GM19025 (cell line): ENCODE results near the gene IRF4.
A peak's percentile ranks its signal among the peaks of the same experiment; 100 is the strongest.

ENCODE experiments used
- ATAC-seq: cut with Tn5 transposase; IDR thresholded peaks from one replicate; pipeline ENCODE4 v1.9.1; 2021; ENCODE audit warnings: mild to moderate bottlenecking, low read depth, moderate library complexity; ENCODE audit not compliant: unreplicated experiment

IRF4 gene

DNA sequence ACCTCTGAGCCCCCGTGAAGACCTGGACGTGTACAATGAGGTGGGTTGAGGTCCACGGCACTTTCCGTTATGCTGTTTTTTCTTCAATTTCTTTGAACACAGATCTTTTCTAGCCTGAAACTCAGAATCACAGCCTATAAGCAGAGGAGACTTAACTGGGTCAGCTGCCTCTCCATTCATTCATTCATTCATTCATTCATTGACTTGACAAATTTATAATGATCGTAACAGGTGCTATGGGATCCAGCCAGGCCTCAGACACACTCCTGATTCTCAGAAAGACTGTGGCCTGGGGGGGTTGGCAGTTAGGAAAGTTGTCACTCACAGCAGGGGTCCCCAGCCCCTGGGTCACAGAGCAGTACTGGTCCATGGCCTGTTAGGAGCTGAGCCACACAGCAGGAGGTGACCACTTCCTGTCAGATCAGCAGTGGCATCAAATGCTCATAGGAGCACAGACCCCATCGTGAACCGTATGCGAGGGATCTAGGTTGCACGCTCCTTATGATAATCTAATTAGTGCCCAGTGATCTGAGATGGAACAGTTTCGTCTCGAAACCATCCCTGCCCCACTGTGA lies 38.6 kb upstream of the IRF4 start:
- ATAC-seq = no peak

DNA sequence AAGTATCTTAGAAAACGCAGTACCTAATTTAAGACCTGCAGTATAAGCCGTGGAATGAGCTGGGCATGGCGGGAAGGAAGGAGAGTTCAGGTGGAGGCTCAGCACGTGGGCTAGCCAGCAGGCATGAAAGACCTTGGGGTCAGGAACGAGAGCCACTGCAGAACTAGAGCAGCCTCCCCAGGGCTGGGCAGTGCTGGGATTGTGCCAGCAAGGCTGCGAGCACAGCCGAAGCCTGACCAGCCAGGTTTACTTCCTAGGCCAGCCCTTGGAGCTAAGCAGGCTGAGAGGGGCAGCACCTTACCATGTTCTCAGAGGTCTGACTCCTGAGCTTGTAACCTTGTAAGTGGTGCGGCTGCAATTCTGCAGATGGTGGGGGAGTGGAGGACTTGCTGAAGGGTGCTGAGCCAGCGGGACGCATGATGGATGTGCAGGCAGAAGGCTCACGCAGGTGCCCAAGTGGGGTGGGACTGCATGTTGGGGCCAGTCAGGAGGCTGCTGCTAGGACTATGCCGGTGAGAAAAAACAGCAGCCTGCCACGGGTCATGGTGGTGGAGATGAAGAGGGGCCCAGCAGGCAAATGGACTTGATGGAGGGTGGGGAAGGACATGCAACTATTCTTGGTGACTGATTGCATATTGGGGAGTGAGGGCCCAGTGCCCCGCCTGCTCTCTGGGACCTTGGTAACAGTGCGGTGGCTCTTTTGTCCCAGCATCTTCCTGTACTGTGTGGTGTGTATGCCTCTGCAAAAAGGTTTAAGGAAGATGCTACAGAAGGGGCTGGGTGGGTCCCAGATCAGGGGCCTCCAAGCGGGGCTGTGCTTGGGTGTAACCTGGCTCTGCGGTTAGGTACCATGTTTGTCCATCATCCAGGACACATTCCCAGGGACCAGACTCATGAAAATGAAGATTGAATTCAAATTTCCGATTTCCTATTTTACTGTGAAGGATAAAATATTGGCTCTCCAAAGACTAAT lies 37.6 kb upstream of the IRF4 start:
- ATAC-seq = no peak

GRCh38 chr6:354631-355280 lies 36.8 kb upstream of the IRF4 start:
- no peak for ATAC-seq

- no peak for ATAC-seq
Observed at GRCh38 chr6:355373-356208, 36.0 kb upstream of the IRF4 start.

GRCh38 chr6:356828-357251 lies 34.7 kb upstream of the IRF4 start:
- peak; percentile 46 for ATAC-seq

DNA sequence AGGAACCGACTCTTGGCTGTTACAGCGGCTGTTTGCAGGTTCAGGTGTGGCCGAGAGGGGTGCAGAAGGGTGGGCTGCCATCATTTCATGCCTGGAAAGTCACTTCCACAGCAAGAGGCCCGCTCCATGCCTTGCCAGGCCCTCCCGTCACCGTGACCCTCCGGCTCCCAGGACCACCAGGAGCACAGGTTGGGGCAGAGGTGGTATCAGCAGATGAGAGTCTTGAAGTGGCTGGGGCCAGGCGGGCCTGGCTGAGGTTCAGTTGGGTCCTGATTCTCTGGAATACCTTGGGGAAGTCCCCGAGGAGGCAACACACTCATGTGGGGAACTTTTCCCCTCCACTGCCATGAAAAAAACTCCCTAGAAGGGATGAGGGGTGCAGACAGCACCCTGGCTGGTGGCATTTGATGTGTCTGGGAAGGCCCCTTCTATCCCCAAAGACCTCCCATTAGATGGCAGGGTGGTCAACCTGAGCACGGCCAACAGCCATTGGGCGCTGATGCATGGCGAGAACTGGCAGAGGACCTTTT lies 34.2 kb upstream of the IRF4 start:
- ATAC-seq = no peak

GRCh38 chr6:357791-358341 lies 33.7 kb upstream of the IRF4 start:
- no peak for ATAC-seq

GRCh38 chr6:358432-358831 lies 33.1 kb upstream of the IRF4 start:
- ATAC-seq = no peak

GRCh38 chr6:358847-359246 lies 32.7 kb upstream of the IRF4 start:
- no peak for ATAC-seq

DNA sequence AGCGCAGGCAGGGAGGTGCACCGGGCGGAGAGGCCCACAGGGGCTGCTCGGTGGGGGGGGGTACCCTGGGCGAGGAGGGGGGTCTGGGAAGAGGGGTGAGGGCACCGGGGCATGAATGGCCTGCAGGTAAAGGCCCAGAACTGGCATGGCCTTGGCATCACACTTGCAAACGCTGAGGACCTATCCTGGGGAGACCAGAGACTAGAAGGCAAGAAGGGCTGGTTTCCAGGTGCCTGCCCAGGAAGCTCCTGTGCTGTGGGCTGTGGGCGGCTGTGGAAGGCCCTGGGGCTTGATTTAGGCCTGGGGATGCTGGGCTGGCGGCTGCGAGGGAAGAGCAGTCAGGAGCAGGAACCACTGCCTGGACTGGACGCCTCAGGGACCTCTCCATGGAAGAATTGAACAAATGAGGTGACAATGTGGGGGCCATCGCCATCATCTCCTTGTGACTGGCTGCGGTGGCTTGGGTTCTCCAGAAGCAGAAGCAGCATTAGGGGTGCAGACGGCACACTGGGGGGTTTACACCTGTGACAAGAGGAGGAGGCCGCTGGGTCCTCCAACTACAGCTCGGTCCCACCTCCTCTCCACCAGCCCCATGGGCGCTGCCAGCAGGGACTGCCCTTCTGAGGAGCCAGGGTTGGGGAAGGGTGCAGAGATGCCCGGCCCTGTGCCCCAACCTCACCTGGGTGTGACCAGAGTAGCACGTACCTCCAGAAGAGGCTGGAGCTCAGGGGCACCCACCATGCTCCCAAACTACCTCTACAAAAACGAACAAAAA lies 32.1 kb upstream of the IRF4 start:
- ATAC-seq = no peak

GRCh38 chr6:360349-360748 lies 31.2 kb upstream of the IRF4 start:
- no peak for ATAC-seq

DNA sequence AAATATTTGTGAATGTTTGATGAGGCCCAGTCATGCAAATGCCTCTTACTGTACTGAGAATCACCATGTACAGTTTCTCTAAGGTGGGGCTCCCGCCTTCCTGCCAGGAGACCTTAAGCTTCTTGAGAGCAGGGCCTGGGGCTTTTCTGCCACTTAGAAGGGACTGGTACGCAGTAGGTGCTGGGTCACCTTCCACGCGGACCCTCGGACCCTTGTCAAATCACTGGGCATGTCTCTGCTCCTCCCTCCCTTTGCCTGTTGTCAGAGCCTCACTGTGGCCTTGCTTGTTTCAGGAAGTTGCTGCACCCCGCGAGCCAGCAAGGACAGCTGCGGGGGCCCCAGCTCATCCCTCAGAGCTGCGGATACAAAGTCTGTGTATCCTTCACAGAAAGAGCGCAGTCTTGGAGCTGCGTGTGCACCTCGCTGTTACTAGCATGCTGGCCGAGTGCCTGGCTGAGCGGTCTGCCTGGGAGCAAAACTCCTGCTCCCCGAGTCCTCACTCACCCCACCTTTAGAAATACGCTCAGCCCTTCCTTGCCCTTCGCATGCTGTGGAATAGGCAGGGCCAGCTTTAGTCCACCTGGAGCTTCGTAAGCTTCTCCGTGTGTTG lies 30.7 kb upstream of the IRF4 start:
- ATAC-seq = no peak

GRCh38 chr6:361411-362132 lies 30.0 kb upstream of the IRF4 start:
- no peak for ATAC-seq

DNA sequence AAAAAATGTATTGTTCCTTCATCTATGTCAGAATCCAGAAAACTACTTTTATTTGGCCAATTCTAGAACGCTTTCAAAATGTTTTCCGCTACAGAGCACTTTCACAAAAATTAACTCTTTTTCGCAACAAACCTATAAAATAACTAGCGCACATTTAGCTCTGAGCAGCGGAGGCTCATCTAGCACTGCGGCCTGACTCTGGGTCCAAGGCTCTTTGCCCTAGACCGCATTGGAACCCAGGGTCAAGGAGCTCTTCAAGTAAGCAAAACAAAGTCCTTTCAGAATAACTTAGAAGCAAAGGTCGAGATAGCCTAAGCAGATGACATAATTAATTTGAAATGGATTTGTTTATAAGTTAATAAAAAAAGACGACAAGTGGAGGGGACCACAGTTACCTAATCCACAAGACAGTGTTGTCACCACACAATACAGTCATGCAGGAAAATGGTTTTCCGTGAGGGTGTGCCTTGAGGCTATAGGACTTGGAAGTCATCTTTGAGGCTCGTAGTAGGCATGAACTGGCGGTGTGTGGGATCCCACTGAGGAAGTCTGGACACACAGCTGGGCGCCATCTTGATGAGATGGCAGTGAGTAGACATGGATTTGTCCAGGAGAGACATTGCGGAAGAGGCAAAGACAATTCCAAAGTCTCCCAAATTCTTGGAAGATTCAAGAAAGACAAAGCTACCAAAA lies 29.2 kb upstream of the IRF4 start:
- ATAC-seq = no peak

- ATAC-seq = no peak
Observed at GRCh38 chr6:362924-363249, 28.7 kb upstream of the IRF4 start.

GRCh38 chr6:363291-363690 lies 28.3 kb upstream of the IRF4 start:
- no peak for ATAC-seq

DNA sequence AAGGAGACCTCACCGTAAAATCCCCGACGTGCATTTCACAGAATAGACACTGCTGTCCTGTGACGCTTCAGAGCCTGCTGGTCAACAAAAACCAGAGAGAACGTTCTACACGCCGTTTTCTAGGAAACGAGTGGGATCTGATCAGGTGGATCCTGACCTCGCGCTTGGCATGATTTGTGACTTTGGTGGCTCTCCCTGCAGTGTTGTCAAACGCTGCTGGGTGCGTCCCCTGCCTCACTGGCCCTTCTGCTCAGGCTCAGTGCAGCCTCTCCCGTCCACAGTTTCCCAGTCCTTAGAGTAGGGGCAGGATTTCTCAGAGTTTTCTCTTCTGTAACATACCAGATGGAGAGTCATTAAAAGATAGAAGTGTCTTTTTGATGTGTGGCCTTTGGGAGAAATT lies 27.6 kb upstream of the IRF4 start:
- no peak for ATAC-seq
